ENCODE measurements around the gene MIOX.

Gene MIOX

GRCh38 chr22:50474710-50475651 lies 11.7 kb upstream of the MIOX start, which contains the start of gene SBF1:
TSS of gene SBF1 (minus strand) at chr22:50475035. CDS start at chr22:50474840, 195 bp downstream.
- Histone ChIP-seq H3K27me3 (ENCODE audit: insufficient read depth, insufficient read length) (peaks cover 9% of the 10 kb centered on the region), H3K36me3 (ENCODE audit: insufficient read depth, insufficient read length, low read length) (peaks cover 13% of the 10 kb centered on the region), H3K9me3 (ENCODE audit: insufficient read depth, low read length) (no peaks in the 10 kb centered on the region), H3K4me1 (ENCODE audit: insufficient read depth, insufficient read length) (peaks cover 20% of the 10 kb centered on the region), H3K4me3 (ENCODE audit: insufficient read length, low read depth) (peak within 1 kb of the TSS; percentile 59), H3K9ac (ENCODE audit: insufficient read length, low read depth) (peak within 1 kb of the TSS; percentile 83)
- TF ChIP-seq YY1 (IDR thresholded peaks at IDR 0.05; ENCODE audit: insufficient read depth, insufficient read length) (no peak), SUZ12 (IDR thresholded peaks at IDR 0.05; ENCODE audit: extremely low read depth, insufficient read depth, insufficient read length) (no peak), ZNF274 (IDR thresholded peaks at IDR 0.05; ENCODE audit: low read depth, low read length) (no peak)
- peak; percentile 60 for DNase-seq (ENCODE audit: low read depth, low spot score)

DNA sequence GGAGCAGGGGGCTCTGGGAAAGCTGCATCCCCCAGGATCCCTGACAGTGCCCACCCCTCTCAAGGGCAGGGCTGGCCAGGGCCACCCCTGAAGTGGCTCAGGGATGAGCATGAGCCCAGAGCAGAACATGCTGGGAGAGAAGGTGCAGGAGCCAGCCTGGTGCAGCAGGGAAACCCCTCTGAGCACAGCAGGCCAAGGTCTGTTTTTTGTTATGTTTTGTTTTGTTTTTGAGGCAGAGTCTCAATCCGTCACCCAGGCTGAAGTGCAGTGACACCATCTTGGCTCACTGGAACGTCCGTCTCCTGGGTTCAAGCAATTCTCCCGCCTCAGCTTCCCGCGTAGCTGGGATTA lies 11.0 kb upstream of the MIOX start:
- Histone ChIP-seq H3K4me1 (ENCODE audit: insufficient read depth, insufficient read length) (peaks cover 19% of the 10 kb centered on the region), H3K27me3 (ENCODE audit: insufficient read depth, insufficient read length) (peaks cover 15% of the 10 kb centered on the region), H3K9ac (ENCODE audit: insufficient read length, low read depth) (peak overlapping the region; percentile 81), H3K4me3 (ENCODE audit: insufficient read length, low read depth) (peak overlapping the region; percentile 27), H3K9me3 (ENCODE audit: insufficient read depth, low read length) (no peaks in the 10 kb centered on the region), H3K36me3 (ENCODE audit: insufficient read depth, insufficient read length, low read length) (peaks cover 13% of the 10 kb centered on the region)
- DNase-seq (ENCODE audit: low read depth, low spot score) = no peak
- no peak for TF ChIP-seq SUZ12 (IDR thresholded peaks at IDR 0.05; ENCODE audit: extremely low read depth, insufficient read depth, insufficient read length)
- TF ChIP-seq YY1 (IDR thresholded peaks at IDR 0.05; ENCODE audit: insufficient read depth, insufficient read length) = no peak
- TF ChIP-seq ZNF274 (IDR thresholded peaks at IDR 0.05; ENCODE audit: low read depth, low read length) = no peak

DNA sequence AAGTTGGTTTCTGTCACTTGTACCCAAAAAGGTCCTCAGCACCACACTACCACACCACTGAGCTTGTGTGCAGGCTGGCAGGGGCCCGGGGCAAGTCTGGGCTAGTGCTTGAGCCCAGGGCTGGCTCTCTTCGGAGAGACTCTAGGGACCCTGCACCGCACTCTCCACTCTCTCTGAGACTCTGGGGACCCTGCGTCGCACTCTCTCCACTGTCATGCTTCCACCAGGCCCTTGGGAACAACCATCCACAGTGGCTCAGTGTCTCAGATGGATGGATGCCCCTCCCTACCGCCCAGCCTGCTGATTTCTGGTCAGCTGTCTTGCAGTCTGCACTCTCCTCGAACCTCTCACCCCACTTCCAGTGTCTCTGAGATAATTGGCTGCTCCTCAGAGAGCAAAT lies 9.8 kb upstream of the MIOX start:
- no peak for DNase-seq (ENCODE audit: low read depth, low spot score)
- no peaks in the 10 kb centered on the region for H3K9me3 ChIP-seq (ENCODE audit: insufficient read depth, low read length)
- H3K27me3 ChIP-seq (ENCODE audit: insufficient read depth, insufficient read length) = peaks cover 24% of the 10 kb centered on the region
- TF ChIP-seq YY1 (IDR thresholded peaks at IDR 0.05; ENCODE audit: insufficient read depth, insufficient read length) (no peak), SUZ12 (IDR thresholded peaks at IDR 0.05; ENCODE audit: extremely low read depth, insufficient read depth, insufficient read length) (no peak), ZNF274 (IDR thresholded peaks at IDR 0.05; ENCODE audit: low read depth, low read length) (no peak)
- no peak overlapping the region for H3K4me3 ChIP-seq (ENCODE audit: insufficient read length, low read depth)
- peaks cover 13% of the 10 kb centered on the region for H3K36me3 ChIP-seq (ENCODE audit: insufficient read depth, insufficient read length, low read length)
- H3K9ac ChIP-seq (ENCODE audit: insufficient read length, low read depth) = peak overlapping the region; percentile 42
- peaks cover 14% of the 10 kb centered on the region for H3K4me1 ChIP-seq (ENCODE audit: insufficient read depth, insufficient read length)

DNA sequence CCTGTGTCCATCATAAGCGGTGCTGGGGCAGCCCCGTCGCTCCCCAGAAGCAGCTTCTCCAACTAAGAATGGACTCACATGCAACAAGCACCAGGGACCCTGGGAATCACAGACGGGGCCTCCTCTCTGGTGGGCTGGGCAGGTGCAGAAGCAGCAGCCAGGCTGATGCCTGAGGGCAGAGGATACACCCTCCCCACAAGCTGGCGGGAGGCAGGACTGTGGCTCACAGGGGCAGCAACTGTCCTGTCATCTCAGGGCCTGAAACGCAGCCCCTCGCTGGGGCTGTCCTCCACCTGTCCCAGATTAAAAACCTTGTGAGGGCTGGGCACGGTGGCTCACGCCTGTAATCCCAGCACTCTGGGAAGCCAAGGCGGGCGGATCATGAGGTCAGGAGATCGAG lies 8.7 kb upstream of the MIOX start:
- H3K4me3 ChIP-seq (ENCODE audit: insufficient read length, low read depth) = no peak overlapping the region
- TF ChIP-seq ZNF274 (IDR thresholded peaks at IDR 0.05; ENCODE audit: low read depth, low read length) (no peak), SUZ12 (IDR thresholded peaks at IDR 0.05; ENCODE audit: extremely low read depth, insufficient read depth, insufficient read length) (no peak), YY1 (IDR thresholded peaks at IDR 0.05; ENCODE audit: insufficient read depth, insufficient read length) (no peak)
- H3K36me3 ChIP-seq (ENCODE audit: insufficient read depth, insufficient read length, low read length) = peaks cover 5% of the 10 kb centered on the region
- no peak overlapping the region for H3K9ac ChIP-seq (ENCODE audit: insufficient read length, low read depth)
- no peaks in the 10 kb centered on the region for H3K9me3 ChIP-seq (ENCODE audit: insufficient read depth, low read length)
- peaks cover 25% of the 10 kb centered on the region for H3K27me3 ChIP-seq (ENCODE audit: insufficient read depth, insufficient read length)
- peaks cover 16% of the 10 kb centered on the region for H3K4me1 ChIP-seq (ENCODE audit: insufficient read depth, insufficient read length)
- no peak for DNase-seq (ENCODE audit: low read depth, low spot score)

GRCh38 chr22:50479721-50480120 lies 6.9 kb upstream of the MIOX start:
- Histone ChIP-seq H3K4me1 (ENCODE audit: insufficient read depth, insufficient read length) (peaks cover 20% of the 10 kb centered on the region), H3K36me3 (ENCODE audit: insufficient read depth, insufficient read length, low read length) (peaks cover 3% of the 10 kb centered on the region), H3K4me3 (ENCODE audit: insufficient read length, low read depth) (no peak overlapping the region), H3K9ac (ENCODE audit: insufficient read length, low read depth) (no peak overlapping the region), H3K9me3 (ENCODE audit: insufficient read depth, low read length) (no peaks in the 10 kb centered on the region), H3K27me3 (ENCODE audit: insufficient read depth, insufficient read length) (peaks cover 25% of the 10 kb centered on the region)
- TF ChIP-seq SUZ12 (IDR thresholded peaks at IDR 0.05; ENCODE audit: extremely low read depth, insufficient read depth, insufficient read length) = no peak
- TF ChIP-seq ZNF274 (IDR thresholded peaks at IDR 0.05; ENCODE audit: low read depth, low read length) = no peak
- TF ChIP-seq YY1 (IDR thresholded peaks at IDR 0.05; ENCODE audit: insufficient read depth, insufficient read length) = no peak
- no peak for DNase-seq (ENCODE audit: low read depth, low spot score)

DNA sequence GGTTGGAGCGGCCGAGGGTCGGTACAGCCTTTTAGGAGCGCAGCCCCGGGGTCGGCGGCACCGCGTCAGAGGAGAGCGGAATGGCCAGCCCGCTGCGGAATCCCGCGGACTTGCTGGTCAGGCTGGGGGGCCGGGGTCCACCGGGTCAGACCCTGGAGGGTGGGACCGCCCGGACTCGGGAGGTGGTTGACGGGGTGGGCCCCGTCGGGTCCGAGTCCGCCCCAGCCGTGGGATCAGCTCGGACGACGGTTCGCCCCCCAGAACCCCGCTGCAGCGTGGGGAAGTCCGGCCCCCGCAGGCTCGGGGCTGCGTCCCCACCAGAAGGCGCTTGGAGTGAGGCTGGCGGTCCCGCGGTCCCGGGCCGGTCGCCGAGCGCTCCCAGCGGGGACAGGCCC lies 5.6 kb upstream of the MIOX start:
- TF ChIP-seq YY1 (IDR thresholded peaks at IDR 0.05; ENCODE audit: insufficient read depth, insufficient read length) (no peak), ZNF274 (IDR thresholded peaks at IDR 0.05; ENCODE audit: low read depth, low read length) (no peak), SUZ12 (IDR thresholded peaks at IDR 0.05; ENCODE audit: extremely low read depth, insufficient read depth, insufficient read length) (no peak)
- peaks cover 16% of the 10 kb centered on the region for H3K4me1 ChIP-seq (ENCODE audit: insufficient read depth, insufficient read length)
- H3K27me3 ChIP-seq (ENCODE audit: insufficient read depth, insufficient read length) = peaks cover 21% of the 10 kb centered on the region
- H3K36me3 ChIP-seq (ENCODE audit: insufficient read depth, insufficient read length, low read length) = peaks cover 3% of the 10 kb centered on the region
- DNase-seq (ENCODE audit: low read depth, low spot score) = no peak
- peak overlapping the region; percentile 50 for H3K4me3 ChIP-seq (ENCODE audit: insufficient read length, low read depth)
- peak overlapping the region; percentile 64 for H3K9ac ChIP-seq (ENCODE audit: insufficient read length, low read depth)
- no peaks in the 10 kb centered on the region for H3K9me3 ChIP-seq (ENCODE audit: insufficient read depth, low read length)

DNA sequence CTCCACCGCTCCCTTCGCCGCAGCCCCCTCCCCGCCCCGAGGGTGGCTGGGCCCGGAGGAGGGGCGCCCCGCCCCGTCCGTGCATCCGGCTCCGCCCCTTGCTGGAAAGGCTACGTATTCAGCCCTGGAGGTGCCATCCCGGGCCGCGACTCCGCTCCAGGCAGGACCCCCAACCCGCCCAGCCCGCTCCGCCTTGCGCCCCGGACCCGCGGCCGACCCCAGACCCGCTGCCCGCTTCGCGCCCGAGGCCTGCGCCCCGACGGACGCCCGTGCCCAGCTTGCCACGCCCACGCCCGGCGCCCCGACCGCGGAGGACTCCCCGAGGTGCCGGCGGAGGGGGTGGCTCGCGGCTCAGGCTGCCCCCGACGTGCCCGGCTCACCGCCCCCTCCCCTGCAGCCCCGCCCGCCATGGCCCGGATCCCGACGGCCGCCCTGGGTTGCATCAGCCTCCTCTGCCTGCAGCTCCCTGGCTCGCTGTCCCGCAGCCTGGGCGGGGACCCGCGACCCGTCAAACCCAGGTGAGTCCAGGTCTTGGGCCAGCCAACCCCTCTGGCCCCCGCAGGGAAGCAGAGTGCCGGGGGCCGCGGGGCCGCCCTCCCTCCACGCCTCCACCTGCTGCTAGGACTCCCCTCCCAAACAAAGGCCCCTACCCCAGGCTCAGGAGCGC lies 5.1 kb upstream of the MIOX start, which contains the start of gene ADM2:
ADM2 (plus strand) TSS at position 104 of the 667 bp plus-strand sequence; CDS start at position 409, 305 bp downstream.
- H3K4me1 ChIP-seq (ENCODE audit: insufficient read depth, insufficient read length) = peaks cover 16% of the 10 kb centered on the region
- H3K4me3 ChIP-seq (ENCODE audit: insufficient read length, low read depth) = peak within 1 kb of the TSS; percentile 50
- DNase-seq (ENCODE audit: low read depth, low spot score) = no peak
- H3K9ac ChIP-seq (ENCODE audit: insufficient read length, low read depth) = peak within 1 kb of the TSS; percentile 67
- peaks cover 21% of the 10 kb centered on the region for H3K27me3 ChIP-seq (ENCODE audit: insufficient read depth, insufficient read length)
- TF ChIP-seq ZNF274 (IDR thresholded peaks at IDR 0.05; ENCODE audit: low read depth, low read length) (no peak), SUZ12 (IDR thresholded peaks at IDR 0.05; ENCODE audit: extremely low read depth, insufficient read depth, insufficient read length) (no peak), YY1 (IDR thresholded peaks at IDR 0.05; ENCODE audit: insufficient read depth, insufficient read length) (no peak)
- H3K9me3 ChIP-seq (ENCODE audit: insufficient read depth, low read length) = no peaks in the 10 kb centered on the region
- peaks cover 3% of the 10 kb centered on the region for H3K36me3 ChIP-seq (ENCODE audit: insufficient read depth, insufficient read length, low read length)

Measured in NT2/D1 (cell line).